Epithelial cell of umbilical artery (primary cell): ENCODE results near the gene PPP1CC. TPM values are rescaled to one million over a fixed set of nuclear protein-coding genes. Genes with fewer than 3 reads are reported as not detected.

Source experiments
- total RNA-seq: library from RNA; depleted of rRNA; stranded (reverse); fragments of >200 nt; gene quantifications from 2 replicates; pipeline ENCODE4 v1.2.3, GENCODE V29; 2014

PPP1CC gene
- total RNA-seq = 152 and 168 TPM in 2 replicates

DNA sequence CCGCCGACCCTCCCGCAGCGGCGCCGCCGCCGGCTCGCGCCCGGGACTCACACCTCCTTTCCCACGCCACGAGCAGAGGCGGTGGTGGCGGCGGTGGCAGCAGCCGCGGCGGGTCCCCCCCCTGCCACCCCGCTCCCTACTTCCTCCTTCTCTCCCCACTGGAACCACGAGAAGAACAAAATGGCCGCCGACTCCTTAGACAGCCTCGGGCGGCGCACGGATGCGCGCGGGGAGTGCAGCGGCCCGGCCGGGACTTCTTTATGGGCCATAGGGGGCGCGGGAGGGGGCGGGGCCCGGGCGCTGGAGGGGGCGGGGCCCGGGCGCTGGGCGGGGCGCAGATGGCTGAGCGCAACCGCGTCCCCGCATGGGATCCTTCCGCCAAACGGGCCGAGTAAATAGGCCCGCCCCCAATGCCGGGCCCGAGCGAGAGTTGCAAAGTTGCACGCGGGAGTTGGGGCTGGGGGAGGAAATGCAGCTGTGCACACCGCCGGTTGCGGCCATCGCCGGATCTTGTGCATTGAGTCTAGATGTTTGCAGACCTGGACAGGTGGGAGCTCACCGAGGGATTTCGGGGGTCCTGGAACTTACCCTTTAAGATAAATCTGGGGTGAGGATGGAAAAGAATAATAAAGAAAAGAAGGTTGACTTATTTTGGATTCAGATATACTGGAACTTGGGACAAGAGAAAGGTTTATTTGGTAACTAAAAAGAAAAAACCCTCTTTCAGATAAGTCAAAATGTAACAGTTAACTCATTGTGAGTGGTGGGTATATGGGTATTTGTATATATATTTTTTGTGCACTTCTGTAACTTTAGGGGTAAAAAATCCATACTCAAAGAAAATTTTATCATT, at the start of gene PPP1CC:
TSS of gene PPP1CC (minus strand) at position 174 of the 853 bp plus-strand sequence. CDS start 184 bp downstream, outside the sequence.

GRCh38 chr12:110688446-110689280, 54.0 kb downstream of the PPP1CC start, which contains the start of gene HVCN1:
Gene HVCN1, minus strand, starts transcription at chr12:110689115. Its CDS starts 5,870 bp downstream, at chr12:110683245.

Other genes starting within 250 kb of the PPP1CC start
- gene VPS29, start 240.8 kb downstream of the PPP1CC start, total RNA-seq = 78.0 and 249 TPM in 2 replicates
- gene RAD9B, start 240.6 kb downstream of the PPP1CC start, total RNA-seq = under 0.01 and 0.30 TPM in 2 replicates
- gene PPTC7, start 159.6 kb downstream of the PPP1CC start, total RNA-seq = 8.8 and 11.4 TPM in 2 replicates
- 8.1 and 10.9 TPM in 2 replicates for gene TCTN1, start 128.8 kb downstream of the PPP1CC start, total RNA-seq
- 3.6 and 7.4 TPM in 2 replicates for gene HVCN1, start 53.8 kb downstream of the PPP1CC start, total RNA-seq
- gene CCDC63, start 104.1 kb upstream of the PPP1CC start, total RNA-seq = not detected in 2 replicates
- gene MYL2, start 177.7 kb upstream of the PPP1CC start, total RNA-seq = not detected in 2 replicates